GF-D8 (cell line): ENCODE measurements around the gene MYEOV.

Experiments used
- DNase-seq: peaks from one replicate; lab custom pipeline; 2025; lab: John Stamatoyannopoulos, UW

Gene MYEOV

DNA sequence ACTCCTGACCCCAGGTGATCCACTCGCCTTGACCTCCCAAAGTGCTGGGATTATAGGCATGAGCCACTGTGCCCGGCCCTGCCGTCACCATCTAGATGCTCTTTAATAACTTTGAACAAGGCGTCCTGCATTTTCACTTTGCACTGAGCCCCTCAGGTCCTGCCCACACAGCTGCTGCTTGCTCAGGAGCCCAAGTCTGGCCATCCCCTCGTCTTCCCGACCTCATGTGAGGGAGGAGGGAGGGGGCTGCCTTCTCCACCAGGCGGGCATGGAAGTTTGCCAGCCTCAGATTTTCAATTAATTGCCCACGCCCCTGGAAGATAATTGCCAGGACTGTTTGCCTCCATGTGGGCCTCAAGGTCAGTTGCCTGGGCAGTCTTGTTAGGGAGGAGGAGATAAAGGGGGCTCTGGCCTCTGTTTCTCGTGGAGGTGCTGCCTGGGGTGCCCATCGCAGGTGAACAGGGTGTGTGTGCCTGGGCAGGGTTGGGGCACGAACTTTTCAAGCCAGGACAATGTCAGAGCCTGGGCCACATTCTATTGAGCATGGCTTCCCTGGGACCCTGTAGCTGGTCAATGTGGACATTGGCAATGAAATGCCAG, 27.9 kb upstream of the MYEOV start:
- no peak for DNase-seq

DNA sequence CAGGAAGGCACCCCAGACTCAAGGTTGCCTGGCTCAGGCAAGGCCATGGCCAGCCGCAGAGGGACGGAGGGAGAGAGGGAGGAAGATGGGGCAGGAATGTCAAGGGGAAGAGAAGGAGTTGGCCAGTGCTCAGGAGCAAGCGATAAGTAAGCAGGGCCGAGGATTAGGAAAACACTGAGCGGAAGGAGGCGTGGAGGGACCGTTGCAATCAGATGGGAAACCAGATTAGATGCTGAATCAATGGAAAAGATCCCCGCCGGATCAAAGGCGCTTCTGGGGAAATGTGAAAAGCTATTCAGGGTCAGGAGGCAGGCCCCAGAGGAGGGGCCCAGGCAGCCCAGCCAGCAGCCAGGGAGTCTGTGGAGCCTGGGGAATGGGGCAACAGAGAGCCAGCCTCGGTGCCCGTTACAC, 26.6 kb upstream of the MYEOV start:
- no peak for DNase-seq

DNA sequence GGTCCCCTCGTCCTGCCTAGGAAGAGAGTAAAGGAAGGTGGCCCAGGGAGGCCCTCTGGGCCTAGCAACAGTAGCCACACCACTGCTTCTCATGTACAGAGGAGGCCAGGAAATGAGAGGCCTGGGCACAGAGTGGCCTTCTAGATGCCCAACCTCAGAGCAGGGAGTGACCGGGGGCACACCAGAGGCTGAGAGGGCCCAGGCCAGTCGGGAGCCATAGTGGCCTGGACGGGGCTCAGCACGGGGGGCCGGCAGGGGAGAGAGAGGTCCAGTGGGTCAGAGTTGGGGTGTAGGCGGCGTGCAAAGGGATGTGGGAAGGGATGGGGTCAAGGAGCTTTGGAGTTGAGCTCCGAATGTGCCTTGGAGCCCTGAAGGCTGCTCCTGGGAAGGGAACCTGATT, 25.0 kb upstream of the MYEOV start:
- DNase-seq, result no peak

DNA sequence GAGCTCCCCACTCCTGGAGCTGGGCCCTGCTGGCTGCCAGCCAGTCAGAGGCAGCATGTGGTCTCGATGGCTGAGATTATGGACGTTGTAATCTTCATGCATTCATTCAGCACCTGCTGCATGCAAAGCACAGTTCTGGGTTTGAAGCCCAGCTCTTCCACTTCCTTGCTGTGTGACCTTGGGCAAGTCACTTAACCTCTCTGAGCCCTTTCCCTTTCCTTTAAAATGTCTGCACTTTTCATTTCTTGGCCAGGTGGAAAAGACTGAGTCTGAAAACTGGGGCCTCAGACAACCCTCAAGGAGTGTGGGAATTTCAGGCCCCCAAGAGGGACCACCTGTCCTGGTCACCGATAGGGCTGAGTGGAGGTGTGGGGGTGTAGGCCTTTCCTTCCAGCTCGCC, 24.6 kb upstream of the MYEOV start:
- no peak for DNase-seq

DNA sequence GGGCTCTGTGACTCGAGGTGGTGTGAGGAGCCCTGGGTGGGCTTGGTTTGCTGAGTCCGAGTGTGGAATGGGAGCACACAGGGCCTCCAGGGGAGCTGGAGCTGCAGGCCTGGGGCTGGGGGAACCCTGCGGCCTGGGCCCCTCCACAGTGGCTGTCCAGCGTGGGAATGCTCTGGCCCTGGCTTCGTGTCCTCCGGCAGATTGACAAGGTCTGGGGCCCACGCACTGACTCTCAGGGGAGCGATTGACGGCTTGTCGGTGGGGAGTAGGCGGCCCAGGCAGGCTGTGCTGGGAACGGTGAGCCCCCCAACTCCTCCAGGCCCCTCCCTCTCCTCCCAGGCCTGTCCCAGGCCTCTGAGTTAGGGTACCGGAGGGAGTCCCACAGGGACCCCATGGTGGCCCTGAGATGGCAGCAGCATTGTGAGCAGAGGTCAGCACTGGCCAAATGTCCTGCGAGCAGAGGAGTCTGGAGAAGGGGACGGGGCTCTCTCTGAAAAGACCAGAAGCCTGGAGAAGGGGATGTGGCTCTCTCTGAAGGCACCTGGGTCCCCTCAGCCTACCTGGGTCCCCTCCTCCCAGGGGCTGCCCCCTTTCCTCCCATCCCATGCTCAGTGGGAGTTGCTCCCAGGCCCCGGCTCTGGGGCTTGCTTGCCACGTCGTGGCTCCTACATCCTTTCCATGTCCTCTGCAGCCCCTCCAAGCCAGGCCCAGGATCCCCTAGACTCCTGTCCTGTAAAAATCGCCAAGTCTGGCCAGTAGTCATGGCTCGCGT, 23.8 kb upstream of the MYEOV start:
- no peak for DNase-seq

DNA sequence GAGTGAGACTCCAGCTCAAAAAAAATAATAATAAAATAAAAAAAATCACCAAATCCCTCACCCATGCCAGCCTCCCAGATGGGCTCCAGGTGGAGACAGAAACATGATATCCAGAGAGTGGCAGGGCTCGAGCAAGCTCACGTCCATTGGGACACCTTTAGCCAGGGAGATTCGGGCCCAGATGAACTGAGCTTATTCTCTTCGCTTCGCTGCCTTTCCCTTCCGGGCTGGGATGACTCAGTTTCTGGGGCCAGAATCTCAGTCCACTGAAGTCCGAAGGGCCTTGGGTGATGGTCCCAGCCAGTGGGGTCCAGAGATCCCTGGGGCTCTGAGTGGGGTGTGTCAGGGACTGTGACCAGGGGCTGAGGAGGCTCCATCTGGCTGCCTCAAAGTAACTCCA, 23.0 kb upstream of the MYEOV start:
- no peak for DNase-seq

DNA sequence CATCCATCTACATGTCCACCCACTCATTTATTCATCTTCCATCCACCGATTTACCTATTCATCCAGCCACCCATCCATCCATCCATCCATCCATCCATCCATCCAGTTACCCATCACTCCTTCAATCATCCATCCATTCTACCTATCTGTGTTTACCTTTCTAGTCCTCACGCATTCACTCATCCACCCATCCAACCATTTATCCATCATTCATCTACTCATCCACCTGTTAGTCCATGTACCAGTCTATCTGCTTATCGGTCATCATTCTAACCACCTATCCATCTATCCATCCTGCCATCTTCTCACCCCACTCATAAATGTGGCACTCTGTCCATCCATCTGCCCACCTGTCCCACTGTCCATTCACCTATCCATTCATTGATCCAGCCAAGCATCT, 21.9 kb upstream of the MYEOV start:
- DNase-seq, result no peak

DNA sequence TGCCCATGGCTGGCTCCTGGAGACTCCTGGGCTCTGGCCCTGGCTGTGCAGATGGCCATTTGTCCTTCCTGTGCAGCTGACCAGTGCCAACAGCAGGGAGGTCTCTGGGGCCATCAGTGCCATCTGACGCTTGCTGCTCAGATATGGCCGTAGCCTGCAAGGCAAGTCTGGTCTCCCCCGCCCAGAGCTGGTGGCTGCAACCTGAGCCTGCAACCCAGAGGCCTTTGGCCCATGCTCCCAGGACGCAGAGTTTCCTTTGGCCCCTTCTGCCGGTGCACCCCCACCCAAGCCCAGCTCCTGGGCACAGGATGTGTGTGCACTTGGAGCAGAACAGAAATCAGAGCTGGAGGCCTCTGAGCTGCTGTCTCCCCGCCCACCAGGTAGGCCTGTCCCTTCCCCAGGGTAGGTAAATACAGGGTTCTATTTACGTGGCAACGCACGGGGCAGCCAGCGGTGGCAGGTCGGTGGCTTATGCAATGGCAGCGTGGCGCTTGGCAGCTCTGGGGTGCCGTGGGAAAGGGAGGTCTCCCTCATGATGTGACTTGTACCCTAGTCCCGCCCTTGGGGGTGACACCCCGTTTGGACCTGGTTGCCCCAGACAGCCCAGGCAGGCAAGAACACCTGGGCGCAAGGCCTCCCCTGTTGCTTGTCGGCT, 21.0 kb upstream of the MYEOV start:
- no peak for DNase-seq

DNA sequence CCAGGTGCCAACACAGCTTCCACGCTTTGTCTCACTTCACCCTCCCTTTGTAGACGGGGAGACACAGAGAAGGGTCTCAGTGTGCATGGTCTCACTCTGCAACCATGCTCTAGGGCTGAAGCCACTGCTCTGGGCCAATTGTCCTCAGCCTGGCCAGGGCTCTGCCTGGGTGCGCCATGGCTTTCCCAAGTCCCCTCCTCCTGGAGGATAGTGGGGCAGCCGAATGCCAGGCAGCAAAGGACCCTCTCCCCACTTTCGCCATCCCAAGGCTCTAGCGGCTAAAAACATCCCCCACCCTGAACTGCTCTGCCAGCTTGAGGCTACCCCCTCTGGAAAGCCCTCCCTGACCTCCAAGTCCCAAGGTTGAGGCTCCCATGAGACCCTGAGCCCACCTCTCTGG, 20.4 kb upstream of the MYEOV start:
- no peak for DNase-seq

DNA sequence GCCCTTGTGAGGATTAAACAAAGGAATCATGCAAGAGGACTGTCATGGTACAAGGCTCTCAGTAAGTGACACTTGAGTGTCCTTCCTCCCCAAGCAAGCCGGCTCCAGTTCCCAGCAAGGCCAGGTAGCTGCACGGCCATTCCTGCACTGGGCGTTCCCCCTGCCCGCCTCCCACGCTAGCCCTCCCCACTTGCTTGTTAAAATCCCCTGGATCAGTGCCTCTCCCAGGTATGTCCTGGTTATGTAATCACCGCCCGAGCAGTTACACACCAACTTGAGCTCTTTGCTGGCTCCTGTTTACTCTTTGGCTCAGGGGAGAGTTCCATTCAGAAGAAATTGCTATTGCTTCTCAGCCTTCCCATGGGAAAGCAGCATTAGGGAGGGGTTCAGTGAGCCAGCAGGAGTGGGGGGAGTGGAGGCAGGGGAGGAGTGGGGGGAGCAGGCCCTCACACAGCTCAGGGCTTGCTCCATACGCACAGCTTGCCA, 19.4 kb upstream of the MYEOV start:
- DNase-seq, result no peak

DNA sequence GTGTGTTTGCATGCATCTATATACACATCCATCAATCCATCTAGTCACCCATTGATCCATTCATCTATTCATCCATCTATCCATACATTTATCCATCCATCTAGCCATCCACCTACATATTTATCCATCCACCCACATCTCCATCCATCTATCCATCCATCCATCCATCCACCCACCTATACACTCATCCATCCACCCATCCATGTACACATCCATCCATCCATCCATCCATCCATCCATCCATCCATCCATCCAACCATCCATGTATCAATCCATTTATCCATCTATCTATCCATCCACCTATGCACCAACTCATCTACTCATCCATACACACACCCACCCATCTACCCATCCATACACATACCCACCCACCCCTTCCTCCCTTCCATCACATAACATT, 18.8 kb upstream of the MYEOV start:
- DNase-seq, result no peak

DNA sequence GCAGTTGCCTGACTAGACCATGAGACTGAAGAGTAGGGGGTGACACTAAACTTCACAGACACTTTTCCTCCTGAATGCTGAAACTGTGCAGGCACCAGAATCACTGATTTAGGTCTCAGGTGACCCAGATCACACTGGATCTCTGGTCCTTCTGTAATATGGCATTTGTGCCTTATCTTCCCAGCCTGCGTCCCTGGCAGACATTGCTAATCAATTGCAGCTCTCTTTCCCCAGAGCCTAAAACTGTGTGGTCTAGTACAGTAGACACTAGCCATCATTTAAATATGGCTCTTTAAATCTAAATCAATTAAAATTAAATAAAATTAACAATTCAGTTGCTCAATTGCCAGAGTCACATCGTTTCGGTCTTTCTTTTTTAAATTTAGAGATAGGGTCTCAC, 17.8 kb upstream of the MYEOV start:
- no peak for DNase-seq

DNA sequence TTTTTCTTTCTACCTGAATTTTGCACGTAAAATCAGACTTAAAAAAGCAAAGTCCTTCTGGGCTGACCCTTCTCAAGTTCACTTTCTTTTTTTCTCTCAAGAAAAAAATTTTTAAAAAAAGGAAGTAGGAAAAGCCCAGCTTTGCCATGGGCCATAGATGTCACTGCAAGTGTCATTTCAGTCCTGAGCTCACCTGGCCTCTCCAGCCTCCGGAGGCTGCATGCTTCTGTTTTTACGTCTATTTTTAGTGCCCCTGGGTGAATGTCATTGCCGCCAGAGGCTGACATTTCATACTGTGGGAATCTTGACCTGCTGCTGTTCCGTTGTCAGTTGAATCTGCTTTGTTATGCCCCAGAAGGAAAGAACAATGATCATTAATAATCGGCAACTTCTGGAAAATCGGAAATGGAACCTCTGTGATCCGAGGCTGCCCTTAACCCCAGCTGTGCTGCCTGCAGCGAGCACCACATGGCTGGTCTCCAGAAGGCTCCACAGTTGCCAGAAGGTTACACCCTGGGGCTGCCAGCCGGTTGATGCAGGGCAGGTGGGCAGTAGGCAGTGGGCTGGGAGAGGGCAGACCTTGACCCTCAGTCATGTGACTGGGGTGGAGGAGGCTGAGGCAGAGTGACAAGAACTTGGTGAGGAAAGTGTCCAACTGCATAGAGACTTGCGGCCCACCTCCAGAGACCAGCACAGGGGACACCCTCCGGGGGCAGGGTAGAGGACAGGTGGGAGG, 16.7 kb upstream of the MYEOV start:
- no peak for DNase-seq

DNA sequence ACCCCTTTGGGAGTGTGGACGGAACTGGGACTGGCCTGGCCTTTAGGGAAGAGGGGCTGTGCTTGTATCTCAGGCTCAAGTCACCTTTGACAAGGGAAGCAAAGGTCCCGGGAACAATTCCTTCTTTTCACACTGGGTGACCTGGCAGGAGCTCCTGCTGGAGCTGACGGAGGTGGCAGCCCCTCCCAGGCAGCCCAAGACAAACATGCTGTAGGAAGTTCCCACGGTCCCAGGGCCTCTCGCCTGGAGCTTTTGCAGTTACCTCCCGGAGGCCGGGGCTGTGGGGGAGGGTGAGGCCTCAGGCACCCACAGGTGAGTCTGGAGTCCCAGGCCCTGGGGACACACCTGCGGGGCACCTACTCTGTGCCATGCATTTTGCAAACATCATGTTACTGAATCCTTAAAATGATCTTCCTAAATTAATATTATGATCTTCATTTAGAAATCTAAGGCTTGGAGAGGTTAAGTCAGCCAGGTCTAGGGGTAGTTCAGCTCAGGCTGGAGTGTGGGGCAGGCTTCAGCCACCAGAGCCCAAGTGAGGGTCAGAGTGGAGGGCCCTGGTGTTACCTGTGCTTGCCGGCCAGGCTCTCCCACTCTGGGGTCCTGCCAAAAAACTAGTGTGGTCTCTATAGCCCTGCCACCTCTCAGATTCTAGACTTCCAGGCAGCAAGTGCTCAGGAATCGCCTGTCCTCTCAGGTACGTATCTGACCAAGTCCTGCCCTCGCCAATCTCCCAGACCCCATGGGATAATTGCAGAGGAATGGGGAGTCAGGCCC, 15.7 kb upstream of the MYEOV start:
- no peak for DNase-seq

DNA sequence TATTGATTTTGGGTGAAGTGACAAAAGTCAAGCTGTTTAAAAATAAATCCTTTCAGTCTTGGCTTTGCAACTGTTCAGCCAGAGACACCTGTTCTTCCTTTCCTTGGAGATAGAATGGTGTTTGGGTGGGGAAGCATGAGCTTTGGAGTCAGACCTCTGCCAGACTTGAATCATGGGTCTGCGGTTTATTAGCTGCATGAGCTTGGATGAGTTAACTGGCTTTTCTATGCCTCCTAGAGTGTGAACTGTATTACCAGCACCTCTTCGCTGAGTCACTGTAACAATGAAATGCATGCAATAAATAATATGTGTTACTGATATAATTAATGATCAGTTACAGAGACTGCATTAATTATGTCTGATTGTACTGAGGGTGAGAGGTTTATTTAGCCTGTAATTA, 13.5 kb upstream of the MYEOV start:
- DNase-seq, result no peak

DNA sequence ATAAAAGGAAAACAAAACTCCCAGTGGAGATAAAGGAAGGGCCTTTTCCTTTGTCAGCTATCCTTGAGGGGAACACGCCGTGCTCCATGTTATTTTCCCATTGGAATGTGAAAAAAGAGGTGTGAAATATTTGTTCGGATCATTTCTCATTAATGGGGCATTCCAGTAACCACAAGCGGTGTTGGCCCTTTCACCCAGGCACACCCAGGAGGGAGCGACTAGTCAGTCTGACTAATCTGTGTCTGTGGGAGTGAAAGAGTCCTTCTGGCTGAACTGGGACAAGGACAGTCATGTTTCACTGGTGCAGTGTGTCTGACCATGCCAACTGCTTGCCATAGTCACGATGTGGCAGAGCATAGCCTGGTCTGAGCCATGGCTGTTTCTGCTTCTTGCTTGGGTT, 13.0 kb upstream of the MYEOV start:
- no peak for DNase-seq

DNA sequence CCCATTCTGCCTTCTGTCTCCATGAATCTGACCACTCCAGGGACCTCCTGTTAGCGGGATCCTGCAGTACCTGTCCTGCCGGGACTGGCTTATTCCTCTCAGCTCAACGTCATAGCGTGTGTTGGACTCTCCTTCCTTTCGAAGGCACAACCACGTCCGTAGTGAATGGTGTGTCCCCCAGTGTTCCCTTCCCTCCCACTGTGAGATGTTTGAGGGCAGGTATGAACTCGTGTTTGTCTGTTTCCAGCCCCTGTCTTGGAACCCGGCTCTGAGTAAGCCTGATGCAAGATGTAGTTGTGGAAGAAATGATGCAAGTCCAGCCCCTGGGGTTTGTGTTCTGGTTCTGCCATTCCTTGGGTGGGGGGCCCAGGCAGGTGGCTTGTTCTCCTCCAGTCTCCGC, 10.5 kb upstream of the MYEOV start:
- no peak for DNase-seq

DNA sequence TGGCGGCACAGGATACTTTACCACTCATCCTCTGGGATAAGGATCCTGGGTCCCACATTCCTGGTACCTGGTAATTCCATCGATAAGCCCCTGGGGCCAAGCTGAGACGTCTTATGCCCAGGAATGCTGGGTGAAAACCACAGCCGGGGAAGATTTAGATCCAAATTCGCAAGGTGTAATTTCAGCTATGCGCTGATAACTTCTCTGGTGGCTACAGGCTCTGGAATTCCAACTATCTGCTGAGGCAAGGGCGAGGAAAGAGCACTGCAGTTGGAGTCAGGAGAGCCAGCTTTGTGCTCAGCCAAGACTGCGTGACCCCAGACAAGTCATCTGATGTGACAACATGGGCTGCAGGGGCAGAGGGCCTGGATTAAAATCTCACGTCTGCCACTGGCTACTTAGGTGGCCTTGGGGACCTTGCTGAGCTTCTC, 9.9 kb upstream of the MYEOV start:
- DNase-seq, result no peak

DNA sequence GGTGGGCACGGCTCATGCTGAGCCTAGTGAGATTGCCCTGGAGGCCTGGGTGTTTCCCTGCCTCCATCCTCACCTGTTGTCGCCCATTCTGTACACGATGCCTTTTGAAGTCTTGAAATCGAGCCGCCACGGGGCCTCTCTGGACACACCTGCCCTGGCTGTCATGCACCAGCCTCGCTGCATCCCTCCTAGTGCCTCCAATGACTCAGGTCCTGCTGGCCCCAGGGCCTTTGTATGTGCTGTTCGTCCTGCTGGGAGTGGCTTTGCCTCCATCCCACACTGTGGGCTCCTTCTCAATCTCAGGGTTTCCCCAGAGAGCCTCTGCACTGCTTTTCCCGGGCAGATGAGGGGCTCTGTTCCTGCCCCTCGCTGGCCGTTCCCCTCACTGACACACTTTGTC, 8.9 kb upstream of the MYEOV start:
- DNase-seq, result no peak

DNA sequence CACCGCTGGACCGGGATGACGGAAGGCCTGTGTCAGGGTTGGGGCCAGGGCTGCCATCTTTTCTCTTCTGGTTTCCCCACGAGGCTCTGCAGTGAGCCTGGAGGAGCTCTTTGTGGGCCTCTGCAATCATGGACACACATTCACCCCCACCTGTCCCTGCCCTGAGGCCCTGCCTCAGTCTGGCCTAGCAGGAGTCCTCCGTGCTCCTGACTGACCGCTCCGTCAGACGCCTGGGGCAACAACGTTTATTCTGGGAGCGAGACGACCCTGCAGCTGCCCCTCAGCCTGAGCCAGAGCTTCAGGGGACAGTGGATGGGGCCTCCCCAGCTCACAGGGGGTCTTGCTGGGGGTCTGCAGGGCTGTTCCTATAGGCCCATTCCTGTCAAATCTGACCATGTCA, 8.2 kb upstream of the MYEOV start:
- no peak for DNase-seq

DNA sequence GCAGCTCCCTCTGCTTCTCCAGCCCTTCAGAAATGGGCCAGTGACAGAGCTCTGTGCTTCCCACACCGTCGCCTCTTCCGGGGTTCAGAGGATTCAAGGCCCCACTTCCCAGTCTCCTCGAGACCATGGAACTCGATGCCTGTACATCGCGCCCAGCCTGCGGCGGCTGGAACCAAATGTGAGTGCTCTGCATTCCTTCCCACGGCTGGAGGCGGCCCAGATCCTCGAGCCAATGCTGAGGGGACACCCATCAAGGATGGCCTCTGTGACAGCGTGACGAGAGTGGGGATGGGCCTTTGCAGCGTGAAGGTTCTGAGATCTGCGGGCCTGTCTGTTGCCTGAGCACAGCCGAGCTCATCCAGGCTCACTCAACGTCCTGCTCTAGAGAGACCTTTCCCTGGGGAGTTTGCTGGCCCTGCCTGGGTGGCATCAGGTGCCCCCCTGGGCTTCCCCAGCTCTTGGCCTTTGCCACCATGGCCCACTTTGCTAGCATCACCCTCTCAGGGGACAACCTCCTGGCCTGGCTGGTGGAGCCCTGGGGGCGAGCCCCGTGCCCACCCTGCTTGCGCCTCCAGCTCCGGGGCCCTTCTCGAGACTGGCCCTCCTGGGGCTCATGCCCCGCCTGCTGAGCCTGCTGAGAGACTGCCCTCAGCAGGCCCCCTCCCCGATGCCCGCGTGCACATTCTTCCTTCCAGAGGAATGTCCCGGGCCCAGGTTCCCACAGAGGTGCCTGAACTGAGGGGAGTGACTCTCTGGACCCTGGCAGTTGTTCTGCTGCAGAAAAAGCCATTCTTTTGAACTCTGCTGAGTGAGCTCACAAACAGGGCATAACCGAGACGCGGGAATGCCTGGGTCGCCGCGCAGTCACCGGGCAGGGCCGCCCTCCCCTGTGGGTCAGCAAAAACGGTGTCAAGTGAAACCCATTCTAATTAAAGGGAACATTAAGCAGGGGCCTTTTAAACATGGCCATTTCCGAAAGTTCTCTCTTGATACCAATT, 7.3 kb upstream of the MYEOV start:
- no peak for DNase-seq
